H54 (cell line): ENCODE results near the gene BMAL1.
"Not testable (repeated sequence)": the region's sequence is repeated elsewhere in the genome, so short reads cannot be mapped to it uniquely, and the experiment has no call there.

ENCODE experiments used
- DNase-seq: peaks from one replicate; pipeline ENCODE4 v3.0.0; 2011; ENCODE audit warnings: low spot score, mixed read lengths; ENCODE audit not compliant: insufficient read length
- FAIRE-seq: peaks from 3 replicates; lab custom pipeline; 2011; peaks lifted over from hg19 to GRCh38; lab: Jason Lieb, UNC
- POLR2A ChIP-seq: IDR thresholded peaks from 2 replicates; pipeline ENCODE4 v1.6.1; 2011; ENCODE audit warnings: low read depth, mild to moderate bottlenecking, low read length

BMAL1 gene

GRCh38 chr11:13386567-13386966 lies 109.0 kb downstream of the BMAL1 start:
- no peak for FAIRE-seq
- no peak for DNase-seq
- TF ChIP-seq POLR2A, result no peak

DNA sequence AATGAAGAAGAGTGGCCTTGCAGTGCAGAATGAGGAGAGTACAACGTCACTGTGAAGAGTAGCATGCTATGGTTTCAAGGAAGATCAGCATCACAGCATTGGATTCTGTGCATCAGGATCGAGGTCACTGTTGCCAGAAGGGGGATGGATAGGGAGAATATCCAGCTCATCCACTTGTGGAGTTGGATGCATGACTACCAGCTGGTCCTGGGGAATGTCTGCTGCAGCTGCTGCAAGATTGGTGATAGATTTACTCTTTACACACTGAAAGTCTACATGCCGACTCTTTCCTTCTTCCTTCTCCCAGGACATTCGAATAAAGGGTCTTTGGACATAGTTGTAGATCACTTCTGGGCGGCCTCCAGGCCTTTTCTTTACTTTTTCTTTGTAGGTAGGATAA lies 111.2 kb downstream of the BMAL1 start:
- FAIRE-seq, result no peak
- DNase-seq, result no peak
- no peak for TF ChIP-seq POLR2A

- no peak for DNase-seq
- no peak for TF ChIP-seq POLR2A
- FAIRE-seq, result no peak
These were observed 113.6 kb downstream of the BMAL1 start for GRCh38 chr11:13391217-13391616.

DNA sequence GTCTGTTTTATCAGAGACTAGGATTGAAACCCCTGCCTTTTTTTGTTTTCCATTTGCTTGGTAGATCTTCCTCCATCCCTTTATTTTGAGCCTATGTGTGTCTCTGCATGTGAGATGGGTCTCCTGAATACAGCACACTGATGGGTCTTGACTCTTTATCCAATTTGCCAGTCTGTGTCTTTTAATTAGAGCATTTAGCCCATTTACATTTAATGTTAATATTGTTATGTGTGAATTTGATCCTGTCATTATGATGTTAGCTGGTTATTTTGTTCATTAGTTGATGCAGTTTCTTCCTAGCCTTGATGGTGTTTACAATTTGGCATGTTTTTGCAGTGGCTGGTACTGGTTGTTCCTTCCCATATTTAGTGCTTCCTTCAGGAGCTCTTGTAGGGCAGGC lies 120.7 kb downstream of the BMAL1 start:
- not testable (repeated sequence) for DNase-seq, FAIRE-seq

GRCh38 chr11:13405220-13405619 lies 127.6 kb downstream of the BMAL1 start:
- no peak for TF ChIP-seq POLR2A
- FAIRE-seq (no peak), DNase-seq (no peak)

GRCh38 chr11:13415201-13415600 lies 137.6 kb downstream of the BMAL1 start:
- FAIRE-seq (no peak), DNase-seq (no peak)
- TF ChIP-seq POLR2A, result no peak

- peak; percentile 33 for FAIRE-seq
These were observed 144.0 kb downstream of the BMAL1 start for GRCh38 chr11:13421561-13421960.

GRCh38 chr11:13423372-13423771 lies 145.8 kb downstream of the BMAL1 start:
- DNase-seq (no peak), FAIRE-seq (no peak)
- no peak for TF ChIP-seq POLR2A

More at GRCh38 chr11:13421561-13421960, 144.0 kb downstream of the BMAL1 start:
- DNase-seq, result no peak
- TF ChIP-seq POLR2A, result no peak

DNA sequence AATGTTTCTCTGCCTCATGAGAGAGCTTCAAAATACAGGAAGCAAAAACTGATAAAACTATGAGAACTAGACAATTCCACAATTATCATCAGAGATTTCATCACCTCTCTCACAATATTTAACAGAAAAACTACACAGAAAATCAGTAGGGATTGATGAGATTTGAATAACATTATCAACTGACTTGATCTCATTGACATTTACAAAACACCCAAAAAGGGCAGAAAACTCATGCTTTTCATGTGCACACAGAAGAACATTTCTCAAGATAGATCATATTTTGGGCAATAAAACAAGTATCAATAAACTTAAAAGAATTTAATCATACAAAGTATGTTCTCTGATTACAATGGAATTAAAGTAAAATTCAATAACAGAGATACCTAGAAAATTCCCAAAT lies 149.8 kb downstream of the BMAL1 start:
- FAIRE-seq, result peak; percentile 38
- TF ChIP-seq POLR2A, result no peak
- no peak for DNase-seq

DNA sequence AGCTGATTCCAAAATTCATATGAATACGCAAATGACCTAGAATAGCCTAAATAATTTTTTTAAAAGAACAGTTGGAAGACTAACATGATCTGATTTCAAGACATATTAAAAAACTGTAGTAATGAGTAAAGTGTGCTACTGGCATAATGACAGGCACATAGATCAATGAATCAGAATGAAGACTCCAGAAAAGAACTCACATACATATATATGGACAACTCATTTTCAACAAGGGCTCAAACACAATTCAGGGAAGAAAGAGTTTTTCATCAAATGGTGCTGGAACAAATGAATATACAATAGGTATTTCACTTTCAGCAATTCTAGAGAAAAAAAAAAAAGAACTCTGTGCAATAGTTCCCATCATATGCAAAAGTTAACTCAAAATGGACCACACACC lies 151.7 kb downstream of the BMAL1 start:
- DNase-seq (no peak), FAIRE-seq (no peak)
- no peak for TF ChIP-seq POLR2A

GRCh38 chr11:13429836-13430235 lies 152.2 kb downstream of the BMAL1 start:
- no peak for FAIRE-seq
- TF ChIP-seq POLR2A, result no peak
- DNase-seq, result no peak

DNA sequence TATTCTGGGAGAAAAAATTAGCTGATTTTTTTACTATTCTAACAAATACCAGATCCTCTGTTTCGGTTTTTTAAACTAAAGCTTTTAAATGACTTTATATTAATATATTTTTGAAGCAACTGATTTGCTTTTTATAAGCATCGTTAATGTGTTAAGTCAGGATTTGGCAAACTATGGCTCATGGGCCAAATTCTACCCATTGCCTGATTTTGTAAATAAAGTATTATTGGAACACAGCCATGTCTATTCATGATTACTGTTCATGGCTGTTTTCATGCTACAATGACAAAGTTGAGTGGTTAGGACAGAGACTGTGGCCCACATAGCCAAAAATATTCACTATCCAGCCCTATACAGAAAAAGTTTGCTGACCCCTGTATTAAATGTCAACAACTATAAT lies 155.8 kb downstream of the BMAL1 start:
- DNase-seq (no peak), FAIRE-seq (no peak)
- TF ChIP-seq POLR2A, result no peak

GRCh38 chr11:13434247-13435205 lies 156.9 kb downstream of the BMAL1 start:
- FAIRE-seq, result peak; percentile 53
- no peak for DNase-seq

DNA sequence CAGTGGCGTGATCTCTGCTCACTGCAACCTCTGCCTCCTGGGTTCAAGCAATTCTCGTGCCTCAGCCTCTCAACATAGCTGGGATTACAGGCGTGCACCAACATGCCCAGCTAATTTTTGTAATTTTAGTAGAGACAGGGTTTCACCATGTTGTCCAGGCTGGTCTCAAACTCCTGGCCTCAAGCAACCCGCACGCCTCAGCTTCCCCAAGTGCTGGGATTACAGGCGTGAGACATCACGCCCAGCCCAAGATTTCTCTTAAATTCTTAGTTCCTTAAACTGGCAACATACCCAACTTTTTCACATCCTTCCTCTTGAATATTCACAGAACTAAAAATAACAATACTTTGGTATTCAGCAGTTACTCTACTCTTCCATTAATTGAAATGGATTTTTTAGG lies 159.2 kb downstream of the BMAL1 start:
- not testable (repeated sequence) for FAIRE-seq, DNase-seq

More at GRCh38 chr11:13434247-13435205, 156.9 kb downstream of the BMAL1 start:
- TF ChIP-seq POLR2A, result no peak
